T-helper 1 cell (primary cell): ENCODE results near the gene SLC38A7.
A peak's percentile ranks its signal among the peaks of the same experiment; 100 is the strongest.
"Not testable (repeated sequence)": the region's sequence is repeated elsewhere in the genome, so short reads cannot be mapped to it uniquely, and the experiment has no call there.

Experiments
- DNase-seq, 5 donors: peaks; one replicate each; pipeline ENCODE4 v3.0.0-alpha.2; 2012 to 2020
- total RNA-seq, 4 donors: gene quantifications; one replicate each; lab custom pipeline; 2026; lab: John Stamatoyannopoulos, UW

Gene SLC38A7
- total RNA-seq, result 3.4 to 9.2 (median 7.2) reads per million in 4 donors

DNA sequence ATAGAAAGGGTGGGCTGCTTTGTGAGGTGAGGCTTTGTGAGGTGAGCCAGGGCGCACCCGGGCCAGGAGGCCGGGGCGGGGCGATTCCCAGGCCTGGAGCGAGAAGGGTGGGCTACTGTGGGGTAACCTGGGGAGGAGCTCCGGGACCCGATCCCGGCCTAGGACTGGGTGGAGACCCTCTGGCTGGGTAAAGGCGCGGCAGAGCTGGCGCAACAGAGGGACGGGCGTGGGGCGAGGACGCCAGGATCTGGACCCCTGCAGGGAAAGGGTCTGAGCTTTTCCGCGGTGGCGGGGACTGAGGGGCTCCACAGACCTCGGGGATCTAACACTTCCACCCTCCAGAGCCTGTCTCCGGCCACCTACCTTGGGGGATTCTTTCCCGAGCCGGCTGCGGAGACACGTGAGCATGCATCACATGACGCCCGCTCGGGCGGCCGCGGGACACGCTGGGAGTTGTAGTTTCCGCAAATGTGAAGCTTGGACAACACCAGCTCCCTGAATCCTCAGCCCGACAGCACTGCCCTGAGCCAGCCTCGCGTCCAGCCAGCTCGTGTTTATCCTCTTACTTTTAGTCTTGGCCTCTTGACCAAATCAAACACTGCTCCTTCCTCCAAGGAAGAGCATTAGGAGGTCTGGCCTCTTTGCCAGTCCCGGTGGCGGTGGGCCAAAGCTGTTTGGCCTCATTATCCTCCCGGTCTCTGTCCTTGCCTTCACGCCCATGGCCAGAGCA, at the start of gene SLC38A7:
Gene SLC38A7, minus strand, starts transcription at position 417 of the 730 bp plus-strand sequence. CDS start 4,644 bp downstream, outside the sequence.
- DNase-seq, result peak; percentile 39 to 67 (median 54)

GRCh38 chr16:58733671-58734458, 49.3 kb upstream of the SLC38A7 start, which contains the start of gene GOT2:
GOT2 (minus strand) TSS chr16:58734316; CDS start chr16:58734228, 88 bp downstream.
- DNase-seq, result peak; percentile 54 to 86 (median 65)

DNA sequence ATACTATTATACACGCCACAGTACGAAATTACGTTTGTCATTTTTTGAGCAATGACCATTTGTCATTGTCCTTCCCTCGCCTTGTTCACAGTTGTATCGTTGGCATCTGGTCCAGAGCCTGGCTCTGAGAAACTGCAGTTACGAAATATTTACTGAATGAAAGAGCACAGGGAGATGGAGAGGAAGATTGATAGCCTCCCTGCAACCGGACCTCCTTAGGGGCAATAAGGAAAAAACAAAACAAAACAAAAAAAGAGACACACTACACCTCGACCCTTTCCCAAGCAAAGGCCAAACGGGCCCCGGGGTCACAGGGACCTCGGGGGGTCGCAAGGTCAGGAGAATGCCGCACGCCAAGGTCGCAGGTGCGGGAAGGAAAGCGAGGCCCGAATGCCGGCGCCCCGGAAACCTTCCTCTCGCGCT, 48.7 kb upstream of the SLC38A7 start:
- no peak for DNase-seq

- peak in 1 of 5 donors; percentile 43 for DNase-seq
Measured at GRCh38 chr16:58732545-58733247, 48.1 kb upstream of the SLC38A7 start.

DNA sequence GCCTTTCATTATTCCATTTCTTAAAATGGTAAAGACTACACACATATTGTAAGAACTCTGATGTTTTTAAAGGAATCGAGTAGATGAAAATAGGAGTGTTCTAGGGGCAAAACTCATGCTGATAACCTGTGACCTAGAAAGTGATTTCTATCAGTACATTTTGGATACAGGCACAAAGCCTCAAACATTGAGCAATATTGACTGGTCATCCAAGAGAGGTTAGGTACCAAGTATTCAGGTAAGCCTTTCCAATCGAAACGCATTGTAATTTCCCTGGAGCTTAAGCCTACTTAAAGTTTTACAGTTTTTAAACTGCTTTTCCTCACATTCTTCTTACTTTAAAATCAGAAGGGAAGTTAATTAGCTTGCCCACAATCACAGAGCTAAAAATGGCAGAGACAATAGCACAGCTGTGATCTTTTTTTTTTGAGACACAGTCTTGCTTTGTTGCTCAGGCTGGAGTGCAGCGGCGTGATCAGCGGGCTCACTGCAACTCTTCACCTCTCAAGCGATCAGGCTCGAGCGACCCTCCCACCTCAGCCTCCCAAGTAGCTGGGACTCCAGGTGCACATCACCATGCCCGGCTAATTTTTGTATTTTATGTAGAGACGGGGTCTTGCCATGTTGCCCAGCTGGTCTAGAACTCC, 46.3 kb upstream of the SLC38A7 start:
- no peak for DNase-seq

DNA sequence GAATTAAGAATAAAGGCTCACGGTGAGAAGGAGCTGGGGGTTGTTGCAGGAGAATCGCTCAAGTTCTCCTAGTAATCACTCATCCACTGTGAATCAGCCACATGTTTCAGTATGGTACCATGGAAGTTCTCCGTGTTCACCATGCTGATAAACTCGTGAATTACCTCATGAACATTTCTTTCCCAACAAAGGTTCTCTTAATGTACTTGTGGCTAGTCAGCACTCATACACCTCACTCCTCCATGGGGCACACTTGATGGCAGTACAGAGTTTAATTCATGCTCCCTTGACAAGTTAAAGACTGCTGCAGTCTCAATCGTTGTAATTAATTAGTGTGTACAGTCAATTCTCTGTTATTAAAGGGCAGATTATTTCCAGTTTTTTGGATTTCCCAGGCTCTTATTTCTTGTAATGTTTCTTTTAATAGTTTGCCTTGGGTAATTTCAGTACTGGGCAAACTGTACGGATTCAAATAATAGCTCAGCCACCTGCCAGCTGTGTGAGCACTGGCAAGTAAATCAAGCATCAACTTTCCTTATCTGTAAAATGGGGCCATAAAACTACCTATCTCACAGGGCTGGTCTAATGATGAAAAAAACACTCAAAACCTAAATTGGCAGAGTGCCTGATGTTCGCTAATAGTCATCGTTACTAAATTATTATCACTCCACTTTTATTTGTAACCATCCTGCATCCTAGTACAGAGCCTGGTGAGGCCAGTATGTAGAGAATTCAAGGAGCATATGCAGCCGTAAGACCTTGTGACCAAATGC, 43.4 kb upstream of the SLC38A7 start:
- no peak for DNase-seq

DNA sequence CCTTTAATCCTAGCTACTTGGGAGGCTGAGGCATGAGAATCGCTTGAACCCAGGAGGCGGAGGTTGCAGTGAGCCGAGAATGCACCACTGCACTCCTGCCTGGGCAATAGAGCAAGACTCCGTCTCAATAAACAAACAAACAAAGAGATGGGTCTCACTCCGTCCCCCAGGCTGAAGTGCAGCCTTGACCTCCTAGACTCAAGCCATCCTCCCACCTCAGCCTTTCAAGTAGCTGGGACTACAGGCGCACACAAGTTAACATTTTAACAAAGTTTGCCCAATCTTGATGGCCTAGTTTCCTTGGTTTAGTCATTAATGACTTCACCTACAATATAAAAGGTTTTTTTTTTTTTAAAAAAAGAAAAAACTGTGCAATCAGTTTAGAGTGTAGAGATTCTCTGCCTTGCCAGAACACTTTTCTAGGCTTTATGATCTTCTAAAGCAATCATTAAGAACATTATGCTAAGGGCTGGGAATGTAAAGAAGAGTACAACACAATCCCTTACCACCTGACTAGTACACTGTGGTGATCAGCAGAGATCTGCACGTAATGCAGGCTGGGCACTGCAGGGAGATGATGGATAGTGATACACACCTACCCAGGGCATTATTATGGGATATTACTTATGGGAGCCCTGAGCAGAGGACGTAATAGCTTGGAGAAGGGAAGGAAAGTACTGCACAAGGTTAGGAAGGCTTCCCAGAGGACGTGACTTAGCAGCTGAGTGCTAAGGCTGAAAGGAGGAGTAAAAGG, 42.6 kb upstream of the SLC38A7 start:
- no peak for DNase-seq

GRCh38 chr16:58723109-58723508, 38.5 kb upstream of the SLC38A7 start:
- DNase-seq, result no peak

GRCh38 chr16:58717994-58718393, 33.4 kb upstream of the SLC38A7 start:
- DNase-seq, result no peak

DNA sequence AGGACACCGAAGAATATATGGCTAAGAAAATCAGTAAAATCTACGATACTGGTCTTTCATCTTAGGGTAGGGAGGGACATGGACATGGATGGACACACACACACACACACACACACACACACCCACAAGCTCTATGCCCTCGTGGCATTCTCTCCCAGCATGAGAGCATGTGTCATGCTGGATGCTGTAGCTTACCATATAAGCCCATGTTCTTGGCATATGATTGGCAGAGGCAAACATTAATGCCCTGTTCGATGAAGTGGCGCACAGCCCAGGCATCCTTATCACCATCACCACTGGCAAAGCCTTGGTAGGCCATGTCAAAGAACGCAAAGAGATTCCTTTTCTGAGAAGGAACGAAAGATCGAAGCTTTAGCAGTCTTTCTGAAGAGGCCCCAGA, 31.9 kb upstream of the SLC38A7 start:
- DNase-seq, result no peak

- no peak for DNase-seq
Measured at GRCh38 chr16:58713742-58714141, 29.2 kb upstream of the SLC38A7 start.

- no peak for DNase-seq
Measured at GRCh38 chr16:58709333-58709732, 24.8 kb upstream of the SLC38A7 start.

GRCh38 chr16:58699151-58699550, 14.6 kb upstream of the SLC38A7 start:
- DNase-seq, result no peak

GRCh38 chr16:58695368-58695767, 10.8 kb upstream of the SLC38A7 start:
- no peak for DNase-seq

DNA sequence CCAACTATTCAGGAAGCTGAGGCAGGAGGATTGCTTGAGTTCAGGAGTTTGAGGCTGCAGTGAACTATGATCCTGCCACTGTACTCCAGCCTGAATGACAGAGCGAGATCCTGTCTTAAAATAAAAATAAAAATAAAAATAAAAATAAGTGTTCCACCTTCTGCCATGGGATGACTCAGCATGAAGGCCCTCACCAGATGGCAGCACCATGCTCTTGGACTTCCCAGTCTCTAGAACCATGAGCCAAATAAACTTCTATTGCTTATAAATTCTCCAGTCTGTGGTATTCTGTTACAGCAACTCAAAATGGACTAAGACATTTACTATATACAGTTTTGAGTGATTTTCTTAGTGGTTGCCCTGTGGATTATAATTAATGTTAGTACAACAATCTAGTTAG, 7.9 kb upstream of the SLC38A7 start:
- no peak for DNase-seq

GRCh38 chr16:58686985-58687706, 2.6 kb upstream of the SLC38A7 start:
- not testable (repeated sequence) for DNase-seq

DNA sequence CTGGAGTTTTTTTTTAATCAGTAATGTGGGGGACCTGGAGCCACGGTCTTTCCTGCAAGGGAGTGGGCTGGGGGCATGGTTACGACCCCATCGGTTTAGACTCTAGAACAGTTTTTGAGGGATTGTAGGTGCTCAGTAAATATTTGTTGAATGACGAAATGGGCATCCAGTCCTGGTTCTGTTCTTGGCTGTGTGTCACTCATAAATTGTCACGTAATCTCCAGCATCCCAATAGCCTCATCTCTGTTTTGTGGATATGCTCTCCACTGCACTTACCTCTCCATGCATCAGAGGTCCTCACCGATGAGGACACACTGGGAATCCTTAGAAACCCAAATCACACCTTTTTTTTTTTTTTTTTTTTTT, 497 bp upstream of the SLC38A7 start:
- DNase-seq, result no peak

DNA sequence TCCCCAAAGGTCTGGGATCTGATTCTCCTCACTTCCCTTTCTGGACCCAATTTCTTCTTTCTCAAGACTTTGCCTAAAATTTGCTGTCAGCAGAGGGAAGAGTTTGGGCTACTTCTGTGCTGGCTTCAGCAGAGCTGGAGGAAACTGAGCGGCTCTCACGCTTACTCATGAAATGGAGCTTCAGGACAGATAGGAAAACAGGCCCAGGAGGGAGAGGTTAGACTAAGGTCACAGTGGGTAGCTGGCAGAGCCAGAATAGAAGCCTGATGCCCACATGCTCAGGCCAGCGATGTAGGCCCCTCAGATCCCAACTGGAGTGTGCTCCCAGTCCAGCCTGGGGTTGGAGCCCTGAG, 593 bp downstream of the SLC38A7 start:
- no peak for DNase-seq

- DNase-seq, result no peak
Measured at GRCh38 chr16:58679763-58680162, 4.8 kb downstream of the SLC38A7 start.

DNA sequence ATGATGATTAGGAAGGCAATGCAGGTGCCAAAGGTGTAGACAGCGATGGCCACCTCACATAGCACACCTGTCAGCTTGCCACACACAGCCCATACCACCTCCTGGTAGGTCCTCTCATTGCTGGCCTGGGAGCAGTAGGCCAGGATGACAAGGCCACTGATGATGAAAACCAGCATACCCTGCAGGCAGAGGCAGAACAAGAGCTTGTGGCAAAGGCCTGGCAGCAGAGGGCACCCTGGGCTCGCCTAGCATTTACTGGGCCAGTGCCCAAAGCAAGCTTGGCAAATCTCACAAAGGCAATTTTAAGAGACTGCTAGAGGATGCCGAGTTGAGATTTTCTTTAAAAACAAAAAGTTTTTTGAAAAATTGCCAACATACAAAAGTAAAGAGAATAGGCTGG, 5.9 kb downstream of the SLC38A7 start:
- no peak for DNase-seq

GRCh38 chr16:58678269-58678668, 6.3 kb downstream of the SLC38A7 start:
- no peak for DNase-seq
